HG03064 (cell line): ENCODE measurements around the gene PCDHGC4.
A peak's percentile ranks its signal among the peaks of the same experiment; 100 is the strongest.

Experiments used
- ATAC-seq: cut with Tn5 transposase; IDR thresholded peaks from one replicate; pipeline ENCODE4 v1.9.1; 2021; ENCODE audit warnings: low read depth; ENCODE audit not compliant: unreplicated experiment

Gene PCDHGC4

GRCh38 chr5:141484641-141485311, at the start of gene PCDHGC4:
Gene PCDHGC4, plus strand, starts transcription at chr5:141485030. Its CDS starts 144 bp downstream, at chr5:141485174.
- ATAC-seq: no peak

- ATAC-seq: no peak
Measured at GRCh38 chr5:141437221-141437620, 47.6 kb upstream of the PCDHGC4 start.

GRCh38 chr5:141439411-141440141, 45.3 kb upstream of the PCDHGC4 start:
- ATAC-seq: no peak

GRCh38 chr5:141440341-141440740, 44.5 kb upstream of the PCDHGC4 start:
- no peak for ATAC-seq

GRCh38 chr5:141441571-141442170, 43.2 kb upstream of the PCDHGC4 start:
- ATAC-seq: no peak

- no peak for ATAC-seq
Measured at GRCh38 chr5:141465351-141465750, 19.5 kb upstream of the PCDHGC4 start.

GRCh38 chr5:141475625-141476131, 9.2 kb upstream of the PCDHGC4 start, which contains the start of gene PCDHGC3:
Gene PCDHGC3, plus strand, starts transcription at chr5:141475966. Its CDS starts 151 bp downstream, at chr5:141476117.
- peak; percentile 91 for ATAC-seq

GRCh38 chr5:141476132-141476911, 8.5 kb upstream of the PCDHGC4 start:
- ATAC-seq: peak; percentile 21

GRCh38 chr5:141477044-141477575, 7.7 kb upstream of the PCDHGC4 start:
- ATAC-seq: no peak

GRCh38 chr5:141477815-141478214, 7.0 kb upstream of the PCDHGC4 start:
- no peak for ATAC-seq

GRCh38 chr5:141478321-141478945, 6.4 kb upstream of the PCDHGC4 start:
- ATAC-seq: no peak

GRCh38 chr5:141479776-141480175, 5.1 kb upstream of the PCDHGC4 start:
- ATAC-seq: no peak

GRCh38 chr5:141483902-141484301, 928 bp upstream of the PCDHGC4 start:
- ATAC-seq: no peak

GRCh38 chr5:141484310-141484640, 555 bp upstream of the PCDHGC4 start:
- ATAC-seq: no peak

GRCh38 chr5:141485321-141486055, 658 bp downstream of the PCDHGC4 start:
- no peak for ATAC-seq

GRCh38 chr5:141486091-141486490, 1.3 kb downstream of the PCDHGC4 start:
- ATAC-seq: no peak

- ATAC-seq: no peak
Measured at GRCh38 chr5:141487131-141487530, 2.3 kb downstream of the PCDHGC4 start.

GRCh38 chr5:141488591-141489561, 4.0 kb downstream of the PCDHGC4 start, which contains the start of gene PCDHGC5:
Gene PCDHGC5, plus strand, starts transcription at chr5:141489081. Its CDS starts 160 bp downstream, at chr5:141489241.
- ATAC-seq: no peak
